ENCODE results near the gene CCDC50. TPM values are rescaled to one million over a fixed set of nuclear protein-coding genes. Genes with fewer than 3 reads are reported as not detected.

The CCDC50 gene
- total RNA-seq, 1 experiment from 2014 or later, result 77.2 TPM

- no peak for TF ChIP-seq EZH2 (IDR thresholded peaks at IDR 0.05; ENCODE audit: borderline replicate concordance, low read depth, low read length, poor library complexity, severe bottlenecking)
- no peak for TF ChIP-seq CTCF (conservative IDR thresholded peaks at IDR 0.05; ENCODE audit: low read depth, low read length)
- no TSS peak for BruUV-seq (replicated peaks)
- intact Hi-C loops (cut with micrococcal nuclease; ENCODE audit: unreplicated experiment), result no loop called here
- no peak overlapping the region for H3K4me3 ChIP-seq (ENCODE audit: low read depth, low read length, poor library complexity, severe bottlenecking)
- DNase-seq (ENCODE audit: low spot score), result no peak
- H3K27me3 ChIP-seq (replicated peaks; ENCODE audit: insufficient read depth, low read depth, low read length, poor library complexity), result no peaks in the 10 kb centered on the region
- no peaks in the 10 kb centered on the region for H3K36me3 ChIP-seq (ENCODE audit: insufficient read depth, low read length, poor library complexity, severe bottlenecking)
- H3K27ac ChIP-seq (ENCODE audit: low read depth, low read length, poor library complexity, severe bottlenecking), result no peak overlapping the region
- POLR2A ChIA-PET (ENCODE audit: low non-redundant PET), result no interaction called here
- H3K4me1 ChIP-seq (ENCODE audit: insufficient read depth, low read length, poor library complexity, severe bottlenecking), result no peaks in the 10 kb centered on the region
- CTCF ChIA-PET, result no interaction called here
- H3K9me3 ChIP-seq (ENCODE audit: low read depth, low read length, poor library complexity, severe bottlenecking), result no peaks in the 10 kb centered on the region
Observed at GRCh38 chr3:191424881-191425280, 95.7 kb downstream of the CCDC50 start.

- Histone ChIP-seq H3K27ac (ENCODE audit: low read depth, low read length, poor library complexity, severe bottlenecking) (no peak overlapping the region), H3K9me3 (ENCODE audit: low read depth, low read length, poor library complexity, severe bottlenecking) (no peaks in the 10 kb centered on the region), H3K4me1 (ENCODE audit: insufficient read depth, low read length, poor library complexity, severe bottlenecking) (no peaks in the 10 kb centered on the region), H3K27me3 (replicated peaks; ENCODE audit: insufficient read depth, low read depth, low read length, poor library complexity) (no peaks in the 10 kb centered on the region), H3K36me3 (ENCODE audit: insufficient read depth, low read length, poor library complexity, severe bottlenecking) (no peaks in the 10 kb centered on the region), H3K4me3 (ENCODE audit: low read depth, low read length, poor library complexity, severe bottlenecking) (no peak overlapping the region)
- no peak for DNase-seq (ENCODE audit: low spot score)
- ChIA-PET CTCF (no interaction called here), POLR2A (ENCODE audit: low non-redundant PET) (no interaction called here)
- no TSS peak for BruUV-seq (replicated peaks)
- TF ChIP-seq CTCF (conservative IDR thresholded peaks at IDR 0.05; ENCODE audit: low read depth, low read length), result no peak
- no peak for TF ChIP-seq EZH2 (IDR thresholded peaks at IDR 0.05; ENCODE audit: borderline replicate concordance, low read depth, low read length, poor library complexity, severe bottlenecking)
- intact Hi-C loops (cut with micrococcal nuclease; ENCODE audit: unreplicated experiment), result no loop called here
Observed at GRCh38 chr3:191425322-191425734, 96.1 kb downstream of the CCDC50 start.

DNA sequence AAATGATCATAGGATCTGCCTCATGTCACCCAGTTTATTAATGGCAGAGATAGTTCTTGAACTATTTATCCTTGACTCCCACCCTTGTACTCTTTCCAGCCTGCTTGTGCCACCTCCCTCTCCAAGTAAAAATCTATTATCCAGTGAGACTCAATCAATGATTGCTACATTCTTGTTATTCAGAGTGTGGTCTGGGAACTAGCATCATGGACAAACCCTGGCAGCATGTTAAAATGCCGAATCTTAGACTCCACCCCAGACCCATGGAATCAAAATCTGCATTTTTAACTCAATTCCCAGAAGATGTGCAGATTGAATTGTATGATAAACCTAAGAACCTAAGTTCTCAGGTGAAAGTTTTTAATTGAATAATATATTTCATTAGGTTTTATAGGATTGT lies 97.1 kb downstream of the CCDC50 start:
- no peaks in the 10 kb centered on the region for H3K9me3 ChIP-seq (ENCODE audit: low read depth, low read length, poor library complexity, severe bottlenecking)
- H3K36me3 ChIP-seq (ENCODE audit: insufficient read depth, low read length, poor library complexity, severe bottlenecking), result no peaks in the 10 kb centered on the region
- no TSS peak for BruUV-seq (replicated peaks)
- intact Hi-C loops (cut with micrococcal nuclease; ENCODE audit: unreplicated experiment), result no loop called here
- H3K27ac ChIP-seq (ENCODE audit: low read depth, low read length, poor library complexity, severe bottlenecking), result no peak overlapping the region
- H3K27me3 ChIP-seq (replicated peaks; ENCODE audit: insufficient read depth, low read depth, low read length, poor library complexity), result no peaks in the 10 kb centered on the region
- ChIA-PET POLR2A (ENCODE audit: low non-redundant PET) (no interaction called here), CTCF (no interaction called here)
- H3K4me3 ChIP-seq (ENCODE audit: low read depth, low read length, poor library complexity, severe bottlenecking), result no peak overlapping the region
- no peaks in the 10 kb centered on the region for H3K4me1 ChIP-seq (ENCODE audit: insufficient read depth, low read length, poor library complexity, severe bottlenecking)
- no peak for TF ChIP-seq EZH2 (IDR thresholded peaks at IDR 0.05; ENCODE audit: borderline replicate concordance, low read depth, low read length, poor library complexity, severe bottlenecking)
- DNase-seq (ENCODE audit: low spot score), result no peak

DNA sequence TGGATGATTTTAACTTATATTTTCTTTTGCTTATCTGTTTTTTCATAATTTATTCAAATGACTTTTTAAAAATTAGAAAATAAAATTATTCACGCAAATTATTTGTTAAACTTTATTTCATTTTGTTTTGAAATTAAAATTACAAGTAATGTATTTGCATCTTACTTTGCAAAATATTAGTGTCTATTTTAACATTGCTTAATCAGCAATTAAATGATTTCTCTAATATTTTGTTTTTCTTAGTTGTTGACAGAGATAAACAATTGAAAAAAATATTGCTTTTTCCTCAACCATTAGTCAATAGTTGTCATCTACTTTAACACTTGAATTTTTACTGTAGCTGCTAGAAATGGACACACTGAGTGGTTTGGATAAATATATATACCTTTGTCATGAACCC lies 99.0 kb downstream of the CCDC50 start:
- no peak overlapping the region for H3K4me3 ChIP-seq (ENCODE audit: low read depth, low read length, poor library complexity, severe bottlenecking)
- BruUV-seq (replicated peaks), result no TSS peak
- ChIA-PET CTCF (no interaction called here), POLR2A (ENCODE audit: low non-redundant PET) (no interaction called here)
- H3K9me3 ChIP-seq (ENCODE audit: low read depth, low read length, poor library complexity, severe bottlenecking), result no peaks in the 10 kb centered on the region
- TF ChIP-seq EZH2 (IDR thresholded peaks at IDR 0.05; ENCODE audit: borderline replicate concordance, low read depth, low read length, poor library complexity, severe bottlenecking) (no peak), CTCF (conservative IDR thresholded peaks at IDR 0.05; ENCODE audit: low read depth, low read length) (no peak)
- H3K27ac ChIP-seq (ENCODE audit: low read depth, low read length, poor library complexity, severe bottlenecking), result no peak overlapping the region
- no peaks in the 10 kb centered on the region for H3K36me3 ChIP-seq (ENCODE audit: insufficient read depth, low read length, poor library complexity, severe bottlenecking)
- DNase-seq (ENCODE audit: low spot score), result no peak
- no peaks in the 10 kb centered on the region for H3K27me3 ChIP-seq (replicated peaks; ENCODE audit: insufficient read depth, low read depth, low read length, poor library complexity)
- intact Hi-C loops (cut with micrococcal nuclease; ENCODE audit: unreplicated experiment), result no loop called here
- H3K4me1 ChIP-seq (ENCODE audit: insufficient read depth, low read length, poor library complexity, severe bottlenecking), result no peaks in the 10 kb centered on the region
